ENCODE measurements around the gene PHYKPL. TPM values are rescaled to one million over a fixed set of nuclear protein-coding genes. Genes with fewer than 3 reads are reported as not detected.
A peak's percentile ranks its signal among the peaks of the same experiment; 100 is the strongest.

Gene PHYKPL
- total and polyA plus RNA-seq, 2 donors (not counting 1 experiment from before 2014, with no cell fraction given) = 263 to 313 TPM

DNA sequence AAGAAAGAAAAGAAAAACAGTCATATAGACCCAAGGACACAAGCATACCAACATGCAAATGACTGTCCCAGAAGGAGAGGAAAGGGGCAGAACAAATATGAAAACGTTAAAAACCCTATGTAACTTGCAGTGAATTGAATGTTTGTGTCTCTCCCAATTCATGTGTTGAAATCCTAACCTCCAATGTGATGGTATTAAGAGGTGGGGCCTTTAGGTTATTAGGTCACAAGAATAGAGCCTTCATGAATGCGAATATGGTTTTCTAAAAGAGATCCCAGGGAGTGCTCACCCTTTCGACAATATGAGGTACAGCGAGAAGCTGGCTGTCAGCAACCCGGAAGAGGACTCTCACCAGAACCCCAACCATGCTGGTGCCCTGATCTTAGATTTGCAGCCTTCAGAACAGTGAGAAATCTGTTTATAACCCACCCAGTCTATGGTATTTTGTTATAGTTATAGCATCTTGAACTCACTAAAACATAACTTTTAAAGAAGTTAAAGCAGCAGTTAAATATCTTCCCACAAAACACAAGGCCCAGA is 14.3 kb downstream of the PHYKPL start:
- H3K4me1 Mint-ChIP-seq = peaks cover 21% of the 10 kb centered on the region
- peak overlapping the region in 1 of 2 donors; percentile 30 for H3K27ac ChIP-seq (ENCODE audit: low read length in 2 of 2)
- ChIA-PET CTCF (no interaction called here), POLR2A (no interaction called here)
- H3K9me3 Mint-ChIP-seq (ENCODE audit: insufficient read depth) = no peaks in the 10 kb centered on the region
- H3K79me2 ChIP-seq (ENCODE audit: control insufficient read depth, insufficient read depth, low read length) = peaks cover 19% of the 10 kb centered on the region
- H3K27me3 Mint-ChIP-seq = no peaks in the 10 kb centered on the region
- DNase-seq (no peak), ATAC-seq (ENCODE audit: low read depth) (no peak)
- intact Hi-C loops (cut with micrococcal nuclease) = no loop called here
- no peak overlapping the region for H3K9ac ChIP-seq (ENCODE audit: low read length)
- no peak overlapping the region for H3K4me3 ChIP-seq (ENCODE audit: control extremely low read depth in 1 of 5, extremely low read depth in 1 of 5, insufficient read depth in 1 of 5, low read depth in 2 of 5, low read length in 4 of 5)
- WGBS (ENCODE audit: insufficient coverage) = 75% methylated on average over 4 of the region's 5 CpGs
- no peaks in the 10 kb centered on the region for H3K9me3 ChIP-seq (ENCODE audit: control extremely low read depth in 1 of 3, control insufficient read depth in 2 of 3, insufficient read depth in 1 of 3, low read length in 2 of 3)
- no peak overlapping the region for H3K27ac Mint-ChIP-seq
- peaks cover 7 to 13% of the 10 kb centered on the region in 2 donors for H3K4me1 ChIP-seq (ENCODE audit: control insufficient read depth in 2 of 2, insufficient read depth in 2 of 2, low read length in 2 of 2)
- no peak overlapping the region for H3K4me3 Mint-ChIP-seq
- H3K36me3 ChIP-seq (replicated peaks in 1 of 2; ENCODE audit: control extremely low read depth in 1 of 2, control insufficient read depth in 1 of 2, extremely low read depth in 1 of 2, insufficient read depth in 2 of 2, low read length in 1 of 2) = peaks cover 0 to 65% of the 10 kb centered on the region in 2 experiments
- no peak overlapping the region for H2AFZ ChIP-seq (ENCODE audit: insufficient read depth, low read depth, low read length, poor library complexity, severe bottlenecking)
- no peak overlapping the region for H3K4me2 ChIP-seq (replicated peaks; ENCODE audit: low read depth, low read length, poor library complexity, severe bottlenecking)
- H4K20me1 ChIP-seq (ENCODE audit: control insufficient read depth, insufficient read depth, low read length, poor library complexity, severe bottlenecking) = peaks cover 42% of the 10 kb centered on the region
- TF ChIP-seq, protein P1, sequence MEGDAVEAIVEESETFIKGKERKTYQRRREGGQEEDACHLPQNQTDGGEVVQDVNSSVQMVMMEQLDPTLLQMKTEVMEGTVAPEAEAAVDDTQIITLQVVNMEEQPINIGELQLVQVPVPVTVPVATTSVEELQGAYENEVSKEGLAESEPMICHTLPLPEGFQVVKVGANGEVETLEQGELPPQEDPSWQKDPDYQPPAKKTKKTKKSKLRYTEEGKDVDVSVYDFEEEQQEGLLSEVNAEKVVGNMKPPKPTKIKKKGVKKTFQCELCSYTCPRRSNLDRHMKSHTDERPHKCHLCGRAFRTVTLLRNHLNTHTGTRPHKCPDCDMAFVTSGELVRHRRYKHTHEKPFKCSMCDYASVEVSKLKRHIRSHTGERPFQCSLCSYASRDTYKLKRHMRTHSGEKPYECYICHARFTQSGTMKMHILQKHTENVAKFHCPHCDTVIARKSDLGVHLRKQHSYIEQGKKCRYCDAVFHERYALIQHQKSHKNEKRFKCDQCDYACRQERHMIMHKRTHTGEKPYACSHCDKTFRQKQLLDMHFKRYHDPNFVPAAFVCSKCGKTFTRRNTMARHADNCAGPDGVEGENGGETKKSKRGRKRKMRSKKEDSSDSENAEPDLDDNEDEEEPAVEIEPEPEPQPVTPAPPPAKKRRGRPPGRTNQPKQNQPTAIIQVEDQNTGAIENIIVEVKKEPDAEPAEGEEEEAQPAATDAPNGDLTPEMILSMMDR (IDR thresholded peaks at IDR 0.05) = no peak
- no peak for TF ChIP-seq EZH2 (IDR thresholded peaks at IDR 0.05; ENCODE audit: borderline replicate concordance, insufficient read depth, low read depth, low read length, poor library complexity, severe bottlenecking)
- H3K27me3 ChIP-seq (replicated peaks in 1 of 4; ENCODE audit: control extremely low read depth in 1 of 4, control insufficient read depth in 3 of 4, insufficient read depth in 4 of 4, low read length in 3 of 4) = no peaks in the 10 kb centered on the region

DNA sequence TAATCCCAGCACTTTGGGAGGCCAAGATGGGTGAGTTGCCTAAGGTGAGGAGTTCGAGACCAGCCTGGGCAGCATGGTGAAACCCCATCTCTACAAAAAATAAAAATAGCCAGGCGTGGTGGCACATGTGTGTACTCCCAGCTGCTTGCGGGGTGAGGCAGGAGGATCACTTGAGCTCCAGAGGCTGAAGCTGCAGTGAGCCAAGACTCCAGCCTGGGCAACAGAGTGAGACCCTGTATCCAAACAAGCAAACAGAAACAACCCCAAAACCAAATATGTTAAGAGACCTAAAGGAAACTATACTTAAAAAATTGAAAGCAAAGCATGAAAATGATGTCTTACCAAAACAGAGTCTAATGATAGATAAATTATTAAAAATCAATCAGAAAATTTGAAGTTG is 15.8 kb downstream of the PHYKPL start:
- Histone ChIP-seq H2AFZ (ENCODE audit: insufficient read depth, low read depth, low read length, poor library complexity, severe bottlenecking) (no peak overlapping the region), H4K20me1 (ENCODE audit: control insufficient read depth, insufficient read depth, low read length, poor library complexity, severe bottlenecking) (peaks cover 36% of the 10 kb centered on the region), H3K9me3 (ENCODE audit: control extremely low read depth in 1 of 3, control insufficient read depth in 2 of 3, insufficient read depth in 1 of 3, low read length in 2 of 3) (no peaks in the 10 kb centered on the region), H3K36me3 (replicated peaks in 1 of 2; ENCODE audit: control extremely low read depth in 1 of 2, control insufficient read depth in 1 of 2, extremely low read depth in 1 of 2, insufficient read depth in 2 of 2, low read length in 1 of 2) (peaks cover 0 to 70% of the 10 kb centered on the region in 2 experiments), H3K27me3 (replicated peaks in 1 of 4; ENCODE audit: control extremely low read depth in 1 of 4, control insufficient read depth in 3 of 4, insufficient read depth in 4 of 4, low read length in 3 of 4) (no peaks in the 10 kb centered on the region), H3K4me3 (ENCODE audit: control extremely low read depth in 1 of 5, extremely low read depth in 1 of 5, insufficient read depth in 1 of 5, low read depth in 2 of 5, low read length in 4 of 5) (no peak overlapping the region), H3K4me1 (ENCODE audit: control insufficient read depth in 2 of 2, insufficient read depth in 2 of 2, low read length in 2 of 2) (peaks cover 7 to 13% of the 10 kb centered on the region in 2 donors), H3K4me2 (replicated peaks; ENCODE audit: low read depth, low read length, poor library complexity, severe bottlenecking) (no peak overlapping the region), H3K27ac (ENCODE audit: low read length in 2 of 2) (no peak overlapping the region), H3K9ac (ENCODE audit: low read length) (no peak overlapping the region), H3K79me2 (ENCODE audit: control insufficient read depth, insufficient read depth, low read length) (peaks cover 22% of the 10 kb centered on the region)
- intact Hi-C loops (cut with micrococcal nuclease) = no loop called here
- H3K27ac Mint-ChIP-seq = no peak overlapping the region
- CTCF ChIA-PET = interaction anchor here (1.6 kb wide), 1 partner anchor 11 kb away, joined by 3 read pairs; no protein-coding TSS in a partner anchor
- H3K9me3 Mint-ChIP-seq (ENCODE audit: insufficient read depth) = no peaks in the 10 kb centered on the region
- H3K4me3 Mint-ChIP-seq = no peak overlapping the region
- WGBS (ENCODE audit: insufficient coverage) = 90% methylated on average over 3 of the region's 3 CpGs
- ATAC-seq (ENCODE audit: low read depth) (no peak), DNase-seq (no peak)
- POLR2A ChIA-PET = interaction anchor here (0.5 to 0.7 kb wide), 4 partner anchors 19 to 1866 kb away, joined by 3 to 6 read pairs (median 5); partner anchors contain the start of gene NSD1
- no peaks in the 10 kb centered on the region for H3K27me3 Mint-ChIP-seq
- no peak for TF ChIP-seq EZH2 (IDR thresholded peaks at IDR 0.05; ENCODE audit: borderline replicate concordance, insufficient read depth, low read depth, low read length, poor library complexity, severe bottlenecking)
- TF ChIP-seq, protein P1 (IDR thresholded peaks at IDR 0.05) = no peak
- H3K4me1 Mint-ChIP-seq = peaks cover 20% of the 10 kb centered on the region

Measured in B cell (primary cell).